Measurements from ENCODE around the gene C22orf23.

The C22orf23 gene

DNA sequence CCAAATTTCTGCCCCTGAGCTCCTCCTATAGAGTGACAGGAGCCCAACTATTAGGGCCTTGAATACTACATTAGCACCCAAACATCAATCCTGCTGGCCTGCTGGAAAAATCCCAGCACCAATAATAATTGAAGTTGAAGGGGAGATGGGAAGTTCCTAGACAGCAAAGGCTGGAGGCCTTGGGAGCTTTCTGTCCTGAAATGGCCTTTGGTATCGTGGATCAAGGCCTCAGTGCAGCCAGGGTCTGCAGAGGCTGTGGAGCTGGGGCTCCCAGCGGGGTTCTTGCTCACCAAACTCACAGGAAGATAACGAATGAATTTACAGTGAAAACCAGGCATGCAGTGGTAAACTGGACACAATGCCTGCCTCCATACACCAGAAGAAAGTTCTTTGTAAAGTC, 56.5 kb downstream of the C22orf23 start:
- DNase-seq = no peak

GRCh38 chr22:37896181-37896592, 57.2 kb downstream of the C22orf23 start:
- no peak for DNase-seq

- DNase-seq = no peak
Measured at GRCh38 chr22:37894939-37895670, 58.3 kb downstream of the C22orf23 start.

DNA sequence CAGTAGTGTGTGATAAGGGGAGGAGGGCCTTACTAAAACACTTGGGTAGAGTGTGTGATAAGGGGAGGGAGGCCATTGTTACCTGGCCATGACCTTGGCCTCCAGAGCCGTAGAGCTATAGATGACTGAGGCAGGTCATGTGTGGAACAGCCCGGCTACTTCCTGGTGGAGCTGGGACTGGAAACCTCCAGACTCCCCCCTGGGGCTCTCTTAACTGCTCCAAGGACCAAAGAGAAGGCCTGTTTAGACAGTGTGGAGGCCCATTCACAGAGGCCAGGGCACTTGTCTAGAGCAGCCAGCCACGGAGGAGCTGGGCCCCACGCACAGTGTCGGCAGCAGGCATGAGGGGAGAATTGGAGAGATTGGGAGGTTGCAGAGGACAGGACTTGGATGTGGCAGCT, 59.8 kb downstream of the C22orf23 start:
- no peak for DNase-seq
